Myocyte (in vitro differentiated cells): ENCODE measurements around the gene LSM4. TPM values are rescaled to one million over a fixed set of nuclear protein-coding genes. Genes with fewer than 3 reads are reported as not detected.
"Not testable (repeated sequence)": the region's sequence is repeated elsewhere in the genome, so short reads cannot be mapped to it uniquely, and the experiment has no call there.

Experiments used
- DNase-seq: peaks from one replicate; pipeline ENCODE4 v3.0.0-alpha.2; 2012; ENCODE audit warnings: low read depth
- polyA plus RNA-seq: library from polyadenylated mRNA; unstranded; fragments of >200 nt; gene quantifications from one replicate; pipeline ENCODE4 v1.2.1, GENCODE V29; 2012; ENCODE audit warnings: missing spikeins
- total RNA-seq: library from RNA; depleted of rRNA; stranded (reverse); fragments of >200 nt; gene quantifications from 2 replicates; pipeline ENCODE4 v1.2.3, GENCODE V29; 2014

LSM4 gene
- 290 and 353 TPM in 2 replicates for total RNA-seq
- 213 TPM for polyA plus RNA-seq

GRCh38 chr19:18322759-18323460 is at the start of gene LSM4:
Gene LSM4 (minus strand): TSS chr19:18323076. CDS start chr19:18323020, 56 bp downstream.
- DNase-seq, result peak; percentile 98

- DNase-seq, result no peak
Measured at GRCh38 chr19:18368504-18369222, 45.8 kb upstream of the LSM4 start.

- DNase-seq, result no peak
Measured at GRCh38 chr19:18366021-18366435, 43.2 kb upstream of the LSM4 start.

DNA sequence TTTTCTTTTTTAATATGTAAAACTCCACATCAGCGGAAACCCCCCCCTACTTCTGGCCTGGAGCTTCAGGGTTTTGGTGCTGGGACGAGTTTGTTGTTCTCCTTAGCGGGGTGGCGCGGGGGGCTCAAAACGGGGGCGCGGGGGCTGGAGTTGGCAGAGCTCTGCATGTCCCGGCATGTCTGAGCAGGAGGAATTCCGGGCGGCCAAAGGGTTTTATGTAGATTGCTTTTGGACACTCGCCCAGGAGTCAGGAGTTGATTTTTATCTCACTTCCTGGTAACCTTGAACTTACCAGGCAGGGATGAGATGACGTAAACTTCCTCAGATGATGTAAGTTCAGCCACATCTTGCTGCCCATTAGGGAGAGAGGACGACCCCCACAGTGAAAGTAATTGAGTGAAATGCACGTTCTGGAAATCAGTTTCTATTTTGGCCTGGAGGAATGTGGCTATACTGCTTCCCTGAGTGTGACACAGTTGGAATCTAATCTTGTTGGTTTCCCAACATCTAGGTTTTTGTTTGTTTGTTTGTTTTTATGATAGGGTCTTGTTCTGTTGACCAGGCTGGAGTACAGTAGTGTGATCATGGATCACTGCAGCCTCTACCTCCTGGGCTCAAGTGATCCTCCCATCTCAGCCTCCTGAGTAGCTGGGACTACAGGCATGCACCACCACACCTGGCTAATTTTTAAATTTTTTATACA is 42.1 kb upstream of the LSM4 start:
- DNase-seq, result peak; percentile 69

DNA sequence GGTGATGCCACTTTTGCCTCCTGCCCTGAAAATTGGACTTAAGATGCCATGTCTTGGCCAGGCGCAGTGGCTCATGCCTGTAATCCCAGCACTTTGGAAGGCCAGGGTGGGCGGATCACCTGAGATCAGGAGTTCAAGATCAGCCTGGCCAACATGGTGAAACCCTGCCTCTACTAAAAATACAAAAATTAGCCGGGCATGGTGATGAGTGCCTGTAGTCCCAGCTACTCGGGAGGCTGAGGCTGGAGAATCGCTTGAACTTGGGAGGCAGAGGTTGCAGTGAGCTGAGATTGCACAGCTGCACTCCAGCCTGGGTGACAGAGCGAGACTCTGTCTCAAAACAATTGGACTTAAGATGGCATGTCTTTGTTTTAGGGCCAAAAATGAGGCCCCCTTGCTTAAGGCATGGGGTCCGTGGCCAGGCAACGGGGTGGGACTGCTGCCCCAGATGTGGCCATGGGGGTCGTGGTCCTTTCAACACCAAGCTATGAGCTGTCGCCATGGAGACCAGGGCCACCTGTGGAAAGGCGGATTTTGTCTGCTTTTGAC is 41.5 kb upstream of the LSM4 start:
- DNase-seq, result not testable (repeated sequence)

- DNase-seq, result no peak
Measured at GRCh38 chr19:18363787-18364186, 40.9 kb upstream of the LSM4 start.

- DNase-seq, result no peak
Measured at GRCh38 chr19:18362934-18363542, 40.2 kb upstream of the LSM4 start.

GRCh38 chr19:18361646-18362045 is 38.8 kb upstream of the LSM4 start:
- DNase-seq, result no peak

- no peak for DNase-seq
Measured at GRCh38 chr19:18357041-18357440, 34.2 kb upstream of the LSM4 start.

DNA sequence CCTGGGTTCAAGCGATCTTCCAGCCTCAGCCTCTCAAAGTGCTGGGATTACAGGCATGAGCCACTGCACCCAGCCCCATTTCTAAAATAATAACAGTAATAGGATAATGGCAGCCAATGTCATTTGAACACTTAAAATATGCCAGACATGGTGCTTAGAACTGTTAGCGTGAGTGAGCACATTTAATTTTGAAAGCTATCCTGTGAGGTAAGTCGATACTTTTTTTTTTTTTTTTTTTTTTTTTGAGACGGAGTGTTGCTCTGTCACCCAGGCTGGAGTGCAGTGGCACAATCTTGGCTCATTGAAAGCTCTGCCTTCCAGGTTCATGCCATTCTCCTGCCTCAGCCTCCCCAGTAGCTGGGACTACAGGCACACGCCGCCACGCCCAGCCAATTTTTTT is 31.9 kb upstream of the LSM4 start:
- DNase-seq, result not testable (repeated sequence)

GRCh38 chr19:18353378-18354005 is 30.6 kb upstream of the LSM4 start:
- DNase-seq, result no peak

DNA sequence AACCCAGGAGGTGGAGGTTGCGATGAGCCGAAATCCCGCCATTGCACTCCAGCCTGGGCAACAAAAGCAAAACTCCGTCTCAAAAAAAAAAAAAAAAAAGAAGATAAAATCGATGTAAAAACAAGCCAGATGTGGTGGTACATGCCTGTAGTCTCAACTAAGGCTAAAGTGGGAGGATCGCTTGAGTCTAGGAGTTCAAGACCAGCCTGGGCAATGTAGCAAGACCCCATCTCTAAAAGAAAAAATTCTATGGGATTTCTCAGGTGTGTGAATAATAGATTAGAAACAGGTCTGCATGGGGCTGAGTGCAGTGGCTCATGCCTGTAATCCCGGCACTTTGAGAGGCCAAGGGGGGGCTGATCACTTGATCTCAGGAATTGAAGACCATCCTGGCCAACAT is 28.7 kb upstream of the LSM4 start:
- no peak for DNase-seq

- DNase-seq, result no peak
Measured at GRCh38 chr19:18350490-18350889, 27.6 kb upstream of the LSM4 start.

DNA sequence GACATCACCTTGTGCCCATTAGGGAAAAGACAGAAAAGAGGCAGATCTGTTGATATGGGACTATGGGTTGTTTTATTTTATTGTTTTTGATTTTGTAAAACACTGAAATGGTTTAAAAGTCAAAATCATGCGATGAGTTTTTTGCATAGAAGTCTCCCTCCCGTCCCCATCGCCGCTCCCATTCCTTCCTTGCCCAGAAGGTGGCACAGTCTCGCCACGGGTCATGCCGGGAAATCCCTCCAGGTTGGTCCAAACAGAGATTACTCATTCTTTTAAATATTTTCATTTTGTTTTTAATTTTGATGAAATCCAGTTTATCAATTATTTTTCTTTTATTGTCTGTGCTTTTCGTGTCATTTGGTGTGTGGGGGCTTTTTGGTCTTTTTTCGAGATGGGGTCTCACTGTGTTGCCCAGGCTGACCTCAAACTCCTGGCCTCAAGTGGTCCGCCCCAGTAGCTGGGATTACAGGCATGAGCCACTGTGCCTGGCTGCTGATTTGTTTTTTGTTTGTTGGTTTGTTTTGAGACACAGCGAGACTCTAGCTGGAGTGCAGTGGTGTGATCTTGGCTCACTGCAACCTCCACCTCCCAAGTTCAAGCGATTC is 26.8 kb upstream of the LSM4 start:
- DNase-seq, result peak; percentile 56

- not testable (repeated sequence) for DNase-seq
Measured at GRCh38 chr19:18348818-18349339, 26.0 kb upstream of the LSM4 start.

DNA sequence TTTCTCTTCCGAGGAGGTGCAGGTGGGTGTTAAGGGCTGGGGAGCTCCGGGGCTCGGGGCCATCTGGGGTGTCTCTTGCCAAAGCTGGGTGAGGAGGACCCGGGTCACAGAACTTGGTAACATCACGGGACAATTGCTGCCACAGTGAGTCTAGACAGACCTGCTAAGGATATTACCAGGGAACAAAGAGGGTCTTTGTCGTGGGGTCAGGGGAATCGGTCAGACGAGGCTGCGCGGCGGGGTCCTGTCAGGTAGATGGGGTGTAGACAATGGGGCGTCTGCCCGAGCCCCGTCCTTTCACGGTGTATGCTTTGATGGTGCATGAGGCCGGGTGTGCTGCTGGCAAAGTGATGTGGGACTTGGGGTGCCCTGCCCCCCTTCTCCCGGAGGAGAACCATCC is 25.3 kb upstream of the LSM4 start:
- no peak for DNase-seq

DNA sequence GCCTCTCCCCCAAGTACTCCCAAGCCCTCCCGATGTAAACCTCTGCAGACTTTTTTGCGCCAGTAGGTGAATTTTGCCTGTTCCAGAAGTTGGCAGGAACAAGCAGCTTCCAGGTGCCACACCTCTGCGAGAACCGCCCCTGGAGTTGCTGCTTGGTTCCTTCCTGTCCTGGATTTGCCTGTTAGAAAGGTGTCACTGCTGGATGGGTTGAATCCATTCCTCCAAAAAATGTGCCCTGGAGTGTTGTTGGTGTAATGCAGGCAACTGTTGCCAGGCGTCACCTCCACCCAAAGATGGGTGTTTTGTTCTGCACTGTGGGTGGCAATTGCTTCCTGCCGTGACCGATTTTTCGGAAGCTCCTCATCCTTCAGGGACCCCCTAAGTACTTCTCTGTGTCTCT is 23.2 kb upstream of the LSM4 start:
- DNase-seq, result no peak

GRCh38 chr19:18345296-18345695 is 22.4 kb upstream of the LSM4 start:
- no peak for DNase-seq

GRCh38 chr19:18344582-18344950 is 21.7 kb upstream of the LSM4 start:
- DNase-seq, result no peak

DNA sequence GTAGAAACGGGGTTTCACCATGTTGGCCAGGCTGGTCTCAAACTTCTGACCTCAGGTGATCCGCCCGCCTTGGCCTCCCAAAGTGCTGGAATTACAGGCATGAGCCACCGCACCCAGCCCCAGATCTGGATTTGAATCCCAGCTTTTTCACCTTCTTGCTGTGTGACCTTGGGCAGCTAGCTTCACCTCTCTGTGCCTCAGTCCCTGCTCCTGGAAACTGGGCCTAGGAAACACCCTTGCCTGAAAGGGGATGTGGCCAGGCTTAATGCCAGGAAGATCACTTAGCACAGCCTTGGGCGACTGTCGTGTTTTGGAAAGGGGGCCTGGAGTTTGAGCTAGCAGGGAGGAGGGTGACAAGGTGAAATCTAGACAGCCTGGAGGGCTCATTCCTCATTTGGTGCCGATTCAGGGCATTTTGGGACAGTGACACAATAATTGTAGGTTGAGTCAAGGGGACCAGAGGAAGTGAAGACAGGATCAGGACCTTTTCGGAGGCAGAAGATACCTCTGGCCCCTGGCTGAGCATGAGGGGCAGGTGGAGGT is 19.3 kb upstream of the LSM4 start:
- DNase-seq, result no peak
